ENCODE measurements around the gene TMEM52. TPM values are rescaled to one million over a fixed set of nuclear protein-coding genes. Genes with fewer than 3 reads are reported as not detected.

TMEM52 gene
- total and polyA plus RNA-seq, 2 of the 13 experiments (the other 11 are each of a cell fraction or from before 2014, with no cell fraction given), result 13.2 to 18.7 TPM

DNA sequence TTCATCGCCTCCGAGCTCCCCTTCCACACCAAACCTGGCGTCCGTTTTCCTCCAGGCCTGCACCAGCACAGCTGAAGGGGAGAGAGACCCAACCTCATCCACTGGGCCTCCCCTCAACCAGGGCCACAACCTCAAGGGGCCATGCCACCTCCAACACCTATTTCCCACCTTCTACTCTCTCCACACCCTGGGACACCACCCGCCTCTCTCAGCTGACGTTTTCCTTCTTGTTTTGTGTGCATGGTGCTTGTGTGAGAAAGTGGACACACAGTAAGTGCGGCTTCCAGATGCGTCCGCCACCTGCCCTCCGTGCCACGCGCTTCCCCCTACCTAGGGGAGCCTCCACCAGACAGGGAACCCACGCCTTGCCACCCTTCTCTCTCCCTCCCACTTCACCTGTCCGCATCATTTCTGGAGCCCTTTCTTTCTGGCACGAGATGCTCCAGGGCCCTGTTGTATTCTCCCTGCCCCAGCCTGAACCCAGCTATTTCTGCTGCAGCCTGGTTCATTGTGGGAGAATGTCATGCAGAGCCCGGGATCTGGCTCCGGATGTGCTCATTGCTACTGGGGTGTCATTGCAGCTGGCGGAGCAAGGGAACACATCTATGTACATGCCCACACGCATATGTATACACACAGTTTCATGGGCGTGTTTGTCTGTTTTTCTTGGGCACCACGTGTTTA lies 26.9 kb downstream of the TMEM52 start (continued):
- TF ChIP-seq IKZF5 (CRISPR knock-in tag; IDR thresholded peaks at IDR 0.05) (0 out of 2 replicates have a peak, but pooled peaks have one; percentile 4), ZNF543 (CRISPR knock-in tag; IDR thresholded peaks at IDR 0.05) (0 out of 2 replicates have a peak, but pooled peaks have one; percentile 8), ZNF777 (CRISPR knock-in tag; IDR thresholded peaks at IDR 0.05) (no peak), ZNF296 (CRISPR knock-in tag; conservative IDR thresholded peaks at IDR 0.05) (no peak), ZNF263 (CRISPR knock-in tag; IDR thresholded peaks at IDR 0.05) (no peak), TARDBP (CRISPR knock-in tag; IDR thresholded peaks at IDR 0.05) (no peak), ZNF674 (CRISPR knock-in tag; IDR thresholded peaks at IDR 0.05; ENCODE audit: low read depth) (no peak), ZBTB49 (CRISPR knock-in tag; IDR thresholded peaks at IDR 0.05; ENCODE audit: borderline replicate concordance) (no peak), ZNF577 (CRISPR knock-in tag; IDR thresholded peaks at IDR 0.05; ENCODE audit: borderline replicate concordance, low read depth) (no peak), REL (CRISPR knock-in tag; conservative IDR thresholded peaks at IDR 0.05) (0 out of 2 replicates have a peak, but pooled peaks have one; percentile 65), ZNF224 (CRISPR knock-in tag; IDR thresholded peaks at IDR 0.05) (no peak), ZBTB20 (CRISPR knock-in tag; IDR thresholded peaks at IDR 0.05; ENCODE audit: borderline replicate concordance, low read depth) (no peak), MTA1 (CRISPR knock-in tag; IDR thresholded peaks at IDR 0.05; ENCODE audit: borderline replicate concordance) (0 out of 2 replicates have a peak, but pooled peaks have one; percentile 10), ZNF282 (IDR thresholded peaks at IDR 0.05; ENCODE audit: partially characterized antibody) (no peak)
- TF ChIP-seq, protein P1, sequence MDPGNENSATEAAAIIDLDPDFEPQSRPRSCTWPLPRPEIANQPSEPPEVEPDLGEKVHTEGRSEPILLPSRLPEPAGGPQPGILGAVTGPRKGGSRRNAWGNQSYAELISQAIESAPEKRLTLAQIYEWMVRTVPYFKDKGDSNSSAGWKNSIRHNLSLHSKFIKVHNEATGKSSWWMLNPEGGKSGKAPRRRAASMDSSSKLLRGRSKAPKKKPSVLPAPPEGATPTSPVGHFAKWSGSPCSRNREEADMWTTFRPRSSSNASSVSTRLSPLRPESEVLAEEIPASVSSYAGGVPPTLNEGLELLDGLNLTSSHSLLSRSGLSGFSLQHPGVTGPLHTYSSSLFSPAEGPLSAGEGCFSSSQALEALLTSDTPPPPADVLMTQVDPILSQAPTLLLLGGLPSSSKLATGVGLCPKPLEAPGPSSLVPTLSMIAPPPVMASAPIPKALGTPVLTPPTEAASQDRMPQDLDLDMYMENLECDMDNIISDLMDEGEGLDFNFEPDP (CRISPR knock-in tag; conservative IDR thresholded peaks at IDR 0.05), result no peak
- TF ChIP-seq, protein P2, sequence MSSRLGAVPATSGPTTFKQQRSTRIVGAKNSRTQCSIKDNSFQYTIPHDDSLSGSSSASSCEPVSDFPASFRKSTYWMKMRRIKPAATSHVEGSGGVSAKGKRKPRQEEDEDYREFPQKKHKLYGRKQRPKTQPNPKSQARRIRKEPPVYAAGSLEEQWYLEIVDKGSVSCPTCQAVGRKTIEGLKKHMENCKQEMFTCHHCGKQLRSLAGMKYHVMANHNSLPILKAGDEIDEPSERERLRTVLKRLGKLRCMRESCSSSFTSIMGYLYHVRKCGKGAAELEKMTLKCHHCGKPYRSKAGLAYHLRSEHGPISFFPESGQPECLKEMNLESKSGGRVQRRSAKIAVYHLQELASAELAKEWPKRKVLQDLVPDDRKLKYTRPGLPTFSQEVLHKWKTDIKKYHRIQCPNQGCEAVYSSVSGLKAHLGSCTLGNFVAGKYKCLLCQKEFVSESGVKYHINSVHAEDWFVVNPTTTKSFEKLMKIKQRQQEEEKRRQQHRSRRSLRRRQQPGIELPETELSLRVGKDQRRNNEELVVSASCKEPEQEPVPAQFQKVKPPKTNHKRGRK (CRISPR knock-in tag; IDR thresholded peaks at IDR 0.05), result peak; percentile 0; the same call in 1 of the 2 replicates
- TF ChIP-seq, protein P3, sequence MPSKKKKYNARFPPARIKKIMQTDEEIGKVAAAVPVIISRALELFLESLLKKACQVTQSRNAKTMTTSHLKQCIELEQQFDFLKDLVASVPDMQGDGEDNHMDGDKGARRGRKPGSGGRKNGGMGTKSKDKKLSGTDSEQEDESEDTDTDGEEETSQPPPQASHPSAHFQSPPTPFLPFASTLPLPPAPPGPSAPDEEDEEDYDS (CRISPR knock-in tag; IDR thresholded peaks at IDR 0.05), result no peak
- TF ChIP-seq, protein P4, sequence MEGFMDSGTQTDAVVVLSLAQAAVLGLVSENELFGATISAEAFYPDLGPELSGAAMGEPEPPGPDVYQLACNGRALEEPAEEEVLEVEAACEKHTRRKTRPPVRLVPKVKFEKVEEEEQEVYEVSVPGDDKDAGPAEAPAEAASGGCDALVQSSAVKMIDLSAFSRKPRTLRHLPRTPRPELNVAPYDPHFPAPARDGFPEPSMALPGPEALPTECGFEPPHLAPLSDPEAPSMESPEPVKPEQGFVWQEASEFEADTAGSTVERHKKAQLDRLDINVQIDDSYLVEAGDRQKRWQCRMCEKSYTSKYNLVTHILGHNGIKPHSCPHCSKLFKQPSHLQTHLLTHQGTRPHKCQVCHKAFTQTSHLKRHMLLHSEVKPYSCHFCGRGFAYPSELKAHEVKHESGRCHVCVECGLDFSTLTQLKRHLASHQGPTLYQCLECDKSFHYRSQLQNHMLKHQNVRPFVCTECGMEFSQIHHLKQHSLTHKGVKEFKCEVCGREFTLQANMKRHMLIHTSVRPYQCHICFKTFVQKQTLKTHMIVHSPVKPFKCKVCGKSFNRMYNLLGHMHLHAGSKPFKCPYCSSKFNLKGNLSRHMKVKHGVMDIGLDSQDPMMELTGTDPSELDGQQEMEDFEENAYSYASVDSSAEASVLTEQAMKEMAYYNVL (CRISPR knock-in tag; IDR thresholded peaks at IDR 0.05; ENCODE audit: borderline replicate concordance), result no peak
